HepG2 (cell line): ENCODE results near the gene CFAP43. TPM values are rescaled to one million over a fixed set of nuclear protein-coding genes. Genes with fewer than 3 reads are reported as not detected.

ENCODE experiments used
- ATAC-seq: fragments of 200-7000 bp; cut with Tn5 transposase; 3 replicates; pipeline ENCODE4 v1.9.1; 2020; ENCODE audit warnings: mild to moderate bottlenecking, moderate library complexity
- BruUV-seq: library from RNA; stranded (reverse); fragments of 400-500 nt; replicated peaks from 2 replicates; lab custom pipeline; 2021; lab: Mats Ljungman, UMichigan
- CTCF ChIA-PET: fragments of 300-600 bp; formaldehyde crosslinking; extraction: SDS; loops from one replicate; lab custom pipeline; 2021; ENCODE audit warnings: low total read pairs, inconsistent platforms, low intra/inter-chr PET ratio; lab: Yijun Ruan, JAX
- POLR2A ChIA-PET: fragments of 350-600 bp; sonication (Branson Sonifier 250); formaldehyde crosslinking; loops from one replicate; lab custom pipeline; 2020; ENCODE audit warnings: antibody characterized with exemption, inconsistent platforms; lab: Yijun Ruan, JAX
- DNase-seq: peaks from one replicate; pipeline ENCODE4 v3.0.0-alpha.2; 2015; ENCODE audit warnings: low spot score
- FAIRE-seq: peaks from 3 replicates; lab custom pipeline; 2011; peaks lifted over from hg19 to GRCh38; lab: Jason Lieb, UNC
- H2AFZ ChIP-seq: one replicate; pipeline ENCODE4 v1.6.1; 2011; ENCODE audit warnings: low read length, inconsistent platforms
- H3K27ac ChIP-seq: fragments of 300-600 bp; 3 replicates; pipeline ENCODE4 v1.8.0; 2011; ENCODE audit warnings: mixed run types, mild to moderate bottlenecking, mixed read lengths, low read length, inconsistent platforms; ENCODE audit not compliant: insufficient read depth; ENCODE audit errors: extremely low read length
- H3K27me3 ChIP-seq, 2 experiments: fragments of 200-600 bp in 1 of 2; 2 replicates in 1 of 2; 3 replicates in 1 of 2; pipeline versions ENCODE4 v1.6.0 to v1.8.0; 2011; ENCODE audit warnings: low read length in 2 of 2, mild to moderate bottlenecking in 2 of 2, moderate library complexity in 2 of 2, inconsistent platforms in 1 of 2; ENCODE audit not compliant: insufficient read depth in 2 of 2, control insufficient read depth in 1 of 2
- H3K36me3 ChIP-seq, 2 experiments: fragments of 200-600 bp in 1 of 2; replicated peaks in 1 of 2; 2 replicates in 1 of 2; 3 replicates in 1 of 2; pipeline versions ENCODE4 v1.5.1 to v1.8.0; 2011; ENCODE audit warnings: low read length in 2 of 2, inconsistent platforms in 1 of 2; ENCODE audit not compliant: insufficient read depth in 2 of 2, control insufficient read depth in 1 of 2
- H3K4me1 ChIP-seq: 2 replicates; pipeline ENCODE4 v1.5.1; 2012; ENCODE audit warnings: low read length, inconsistent platforms; ENCODE audit not compliant: insufficient read depth
- H3K4me2 ChIP-seq: 2 replicates; pipeline ENCODE4 v1.6.0; 2011; ENCODE audit warnings: low read depth, low read length, inconsistent platforms
- H3K4me3 ChIP-seq, 3 experiments: fragments of 200-600 bp in 1 of 3; sonication (generic), shearing (Covaris generic) in 1 of 3; replicated peaks in 1 of 3; 2 replicates each; pipeline ENCODE4 v1.5.1; 2011 to 2016; ENCODE audit warnings: low read length in 3 of 3, inconsistent platforms in 2 of 3, low read depth in 2 of 3, mild to moderate bottlenecking in 2 of 3, control low read depth in 1 of 3, mixed read lengths in 1 of 3; ENCODE audit not compliant: insufficient read depth in 1 of 3
- H3K79me2 ChIP-seq: one replicate; pipeline ENCODE4 v1.6.1; 2011; ENCODE audit warnings: low read length, inconsistent platforms; ENCODE audit not compliant: insufficient read depth
- H3K9ac ChIP-seq: 2 replicates; pipeline ENCODE4 v1.6.0; 2011; ENCODE audit warnings: mild to moderate bottlenecking, low read depth, low read length, inconsistent platforms; ENCODE audit not compliant: insufficient read depth
- H3K9me3 ChIP-seq: 2 replicates; pipeline ENCODE4 v1.5.1; 2012; ENCODE audit warnings: mild to moderate bottlenecking, low read length
- H4K20me1 ChIP-seq: 2 replicates; pipeline ENCODE4 v1.6.0; 2011; ENCODE audit warnings: inconsistent platforms, mild to moderate bottlenecking, low read length, moderate library complexity; ENCODE audit not compliant: insufficient read depth
- MAF1 ChIP-seq: sonication (generic); formaldehyde crosslinking; IDR thresholded peaks from 2 replicates; pipeline ENCODE4 v1.5.0; 2020; ENCODE audit warnings: missing genetic modification reagents, borderline replicate concordance
- MAZ ChIP-seq, 2 experiments: sonication (generic) in 1 of 2; formaldehyde crosslinking in 1 of 2; IDR thresholded peaks; 2 replicates each; pipeline versions ENCODE4 v1.5.0 to v1.6.1; 2012 to 2020; ENCODE audit warnings: low read depth in 2 of 2, mild to moderate bottlenecking in 2 of 2, borderline replicate concordance in 1 of 2, improper control_type of control experiment in 1 of 2, low read length in 1 of 2, missing genetic modification reagents in 1 of 2, moderate library complexity in 1 of 2
- NFE2 ChIP-seq: sonication (generic); formaldehyde crosslinking; IDR thresholded peaks from 2 replicates; pipeline ENCODE4 v1.4.0; 2020; ENCODE audit warnings: missing genetic modification reagents
- SOX13 ChIP-seq, 3 experiments: fragments of 450-650 bp in 1 of 3; sonication (generic) in 1 of 3; formaldehyde crosslinking in 1 of 3; IDR thresholded peaks in 2 of 3; conservative IDR thresholded peaks in 1 of 3; 2 replicates each; pipeline versions ENCODE4 v1.5.0 to v1.6.1; 2016 to 2020; ENCODE audit warnings: antibody characterized with exemption in 1 of 3, mild to moderate bottlenecking in 1 of 3, missing compliant biosample characterization in 1 of 3, missing genetic modification reagents in 1 of 3, moderate library complexity in 1 of 3
- TAF15 ChIP-seq: fragments of 200-400 bp; formaldehyde crosslinking; IDR thresholded peaks from one replicate; pipeline ENCODE4 v1.6.1; 2018; ENCODE audit warnings: mild to moderate bottlenecking, low read depth, low read length; ENCODE audit not compliant: poor library complexity, severe bottlenecking
- WGBS: methylation state at CpG from one replicate; pipeline ENCODE4 v1.1.6; 2017; ENCODE audit warnings: low lambda C conversion rate; 5-methylcytosine and 5-hydroxymethylcytosine counted together
- in situ Hi-C: cut with HindIII; loops from 2 replicates; pipeline ENCODE4 v1.10.0; 2017; ENCODE audit warnings: low pct_unique_long_range_greater_than_20kb; ENCODE audit not compliant: extremely low pct_ligation_motif_present
- intact Hi-C: fragments of 100-400 bp; cut with micrococcal nuclease; formaldehyde crosslinking; loops from one replicate; pipeline ENCODE4 v1.10.0; 2022; ENCODE audit not compliant: unreplicated experiment
- polyA plus RNA-seq, 8 experiments: library from polyadenylated mRNA; depleted of rRNA in 3 of 8; stranded (reverse) in 7 of 8; unstranded in 1 of 8; fragments of >200 nt; fragmentation: Illumina TruSeq in 4 of 8; extraction: Trizol in 4 of 8; gene quantifications; 2 replicates each; pipeline versions ENCODE4 v1.2.1 to v1.2.3, GENCODE V29; 2011 to 2016; ENCODE audit warnings: low read depth in 4 of 8, missing spikeins in 1 of 8, mixed read lengths in 1 of 8; ENCODE audit not compliant: insufficient read depth in 1 of 8
- total RNA-seq, 5 experiments: library from RNA; depleted of rRNA; stranded (reverse); fragments of >200 nt; fragmentation: Illumina TruSeq; extraction: Trizol; gene quantifications; 2 replicates each; pipeline ENCODE4 v1.2.3, GENCODE V29; 2016; ENCODE audit warnings: low read depth in 1 of 5
- TF ChIP-seq, protein P1 (sequence below): sonication (generic); formaldehyde crosslinking; IDR thresholded peaks from 2 replicates; pipeline ENCODE4 v1.4.0; 2020; ENCODE audit warnings: low read depth, missing genetic modification reagents
- TF ChIP-seq, protein P2 (sequence below): sonication (generic); formaldehyde crosslinking; IDR thresholded peaks from 2 replicates; pipeline ENCODE4 v1.5.1; 2020; ENCODE audit warnings: mild to moderate bottlenecking, missing genetic modification reagents, borderline replicate concordance
- TF ChIP-seq, protein P3 (sequence below): sonication (generic); formaldehyde crosslinking; IDR thresholded peaks from 2 replicates; pipeline ENCODE4 v1.4.0; 2020; ENCODE audit warnings: missing genetic modification reagents, borderline replicate concordance

CFAP43 gene
- total and polyA plus RNA-seq, 2 of the 13 experiments (the other 11 are each of a cell fraction or from before 2014, with no cell fraction given): 0.24 to 0.38 TPM

DNA sequence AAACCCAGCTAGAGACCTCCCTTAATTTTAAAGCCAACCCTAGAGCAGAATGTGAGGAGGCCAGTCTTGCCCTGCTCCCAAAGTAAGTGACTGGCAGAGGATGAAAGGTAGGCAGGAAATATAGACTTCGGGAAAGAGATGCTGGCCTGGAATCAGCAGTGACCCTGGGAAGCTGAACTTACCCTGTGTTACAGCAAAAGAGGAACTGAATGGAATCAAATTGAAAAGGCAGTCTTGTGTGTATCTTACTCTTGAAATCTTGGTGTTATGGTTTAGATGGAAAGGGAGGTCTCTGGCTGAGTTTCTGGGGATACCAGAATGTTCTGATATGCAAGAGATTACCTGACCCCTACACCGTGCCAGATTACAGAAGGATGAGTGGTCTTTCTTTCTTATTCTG lies 7.9 kb upstream of the CFAP43 start:
- ATAC-seq: no peak
- H3K27ac ChIP-seq: no peak overlapping the region
- POLR2A ChIA-PET: no interaction called here
- TF ChIP-seq, protein P1, sequence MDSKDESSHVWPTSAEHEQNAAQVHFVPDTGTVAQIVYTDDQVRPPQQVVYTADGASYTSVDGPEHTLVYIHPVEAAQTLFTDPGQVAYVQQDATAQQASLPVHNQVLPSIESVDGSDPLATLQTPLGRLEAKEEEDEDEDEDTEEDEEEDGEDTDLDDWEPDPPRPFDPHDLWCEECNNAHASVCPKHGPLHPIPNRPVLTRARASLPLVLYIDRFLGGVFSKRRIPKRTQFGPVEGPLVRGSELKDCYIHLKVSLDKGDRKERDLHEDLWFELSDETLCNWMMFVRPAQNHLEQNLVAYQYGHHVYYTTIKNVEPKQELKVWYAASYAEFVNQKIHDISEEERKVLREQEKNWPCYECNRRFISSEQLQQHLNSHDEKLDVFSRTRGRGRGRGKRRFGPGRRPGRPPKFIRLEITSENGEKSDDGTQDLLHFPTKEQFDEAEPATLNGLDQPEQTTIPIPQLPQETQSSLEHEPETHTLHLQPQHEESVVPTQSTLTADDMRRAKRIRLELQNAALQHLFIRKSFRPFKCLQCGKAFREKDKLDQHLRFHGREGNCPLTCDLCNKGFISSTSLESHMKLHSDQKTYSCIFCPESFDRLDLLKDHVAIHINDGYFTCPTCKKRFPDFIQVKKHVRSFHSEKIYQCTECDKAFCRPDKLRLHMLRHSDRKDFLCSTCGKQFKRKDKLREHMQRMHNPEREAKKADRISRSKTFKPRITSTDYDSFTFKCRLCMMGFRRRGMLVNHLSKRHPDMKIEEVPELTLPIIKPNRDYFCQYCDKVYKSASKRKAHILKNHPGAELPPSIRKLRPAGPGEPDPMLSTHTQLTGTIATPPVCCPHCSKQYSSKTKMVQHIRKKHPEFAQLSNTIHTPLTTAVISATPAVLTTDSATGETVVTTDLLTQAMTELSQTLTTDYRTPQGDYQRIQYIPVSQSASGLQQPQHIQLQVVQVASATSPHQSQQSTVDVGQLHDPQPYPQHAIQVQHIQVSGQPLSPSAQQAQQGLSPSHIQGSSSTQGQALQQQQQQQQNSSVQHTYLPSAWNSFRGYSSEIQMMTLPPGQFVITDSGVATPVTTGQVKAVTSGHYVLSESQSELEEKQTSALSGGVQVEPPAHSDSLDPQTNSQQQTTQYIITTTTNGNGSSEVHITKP (CRISPR knock-in tag): no peak
- TF ChIP-seq, protein P2, sequence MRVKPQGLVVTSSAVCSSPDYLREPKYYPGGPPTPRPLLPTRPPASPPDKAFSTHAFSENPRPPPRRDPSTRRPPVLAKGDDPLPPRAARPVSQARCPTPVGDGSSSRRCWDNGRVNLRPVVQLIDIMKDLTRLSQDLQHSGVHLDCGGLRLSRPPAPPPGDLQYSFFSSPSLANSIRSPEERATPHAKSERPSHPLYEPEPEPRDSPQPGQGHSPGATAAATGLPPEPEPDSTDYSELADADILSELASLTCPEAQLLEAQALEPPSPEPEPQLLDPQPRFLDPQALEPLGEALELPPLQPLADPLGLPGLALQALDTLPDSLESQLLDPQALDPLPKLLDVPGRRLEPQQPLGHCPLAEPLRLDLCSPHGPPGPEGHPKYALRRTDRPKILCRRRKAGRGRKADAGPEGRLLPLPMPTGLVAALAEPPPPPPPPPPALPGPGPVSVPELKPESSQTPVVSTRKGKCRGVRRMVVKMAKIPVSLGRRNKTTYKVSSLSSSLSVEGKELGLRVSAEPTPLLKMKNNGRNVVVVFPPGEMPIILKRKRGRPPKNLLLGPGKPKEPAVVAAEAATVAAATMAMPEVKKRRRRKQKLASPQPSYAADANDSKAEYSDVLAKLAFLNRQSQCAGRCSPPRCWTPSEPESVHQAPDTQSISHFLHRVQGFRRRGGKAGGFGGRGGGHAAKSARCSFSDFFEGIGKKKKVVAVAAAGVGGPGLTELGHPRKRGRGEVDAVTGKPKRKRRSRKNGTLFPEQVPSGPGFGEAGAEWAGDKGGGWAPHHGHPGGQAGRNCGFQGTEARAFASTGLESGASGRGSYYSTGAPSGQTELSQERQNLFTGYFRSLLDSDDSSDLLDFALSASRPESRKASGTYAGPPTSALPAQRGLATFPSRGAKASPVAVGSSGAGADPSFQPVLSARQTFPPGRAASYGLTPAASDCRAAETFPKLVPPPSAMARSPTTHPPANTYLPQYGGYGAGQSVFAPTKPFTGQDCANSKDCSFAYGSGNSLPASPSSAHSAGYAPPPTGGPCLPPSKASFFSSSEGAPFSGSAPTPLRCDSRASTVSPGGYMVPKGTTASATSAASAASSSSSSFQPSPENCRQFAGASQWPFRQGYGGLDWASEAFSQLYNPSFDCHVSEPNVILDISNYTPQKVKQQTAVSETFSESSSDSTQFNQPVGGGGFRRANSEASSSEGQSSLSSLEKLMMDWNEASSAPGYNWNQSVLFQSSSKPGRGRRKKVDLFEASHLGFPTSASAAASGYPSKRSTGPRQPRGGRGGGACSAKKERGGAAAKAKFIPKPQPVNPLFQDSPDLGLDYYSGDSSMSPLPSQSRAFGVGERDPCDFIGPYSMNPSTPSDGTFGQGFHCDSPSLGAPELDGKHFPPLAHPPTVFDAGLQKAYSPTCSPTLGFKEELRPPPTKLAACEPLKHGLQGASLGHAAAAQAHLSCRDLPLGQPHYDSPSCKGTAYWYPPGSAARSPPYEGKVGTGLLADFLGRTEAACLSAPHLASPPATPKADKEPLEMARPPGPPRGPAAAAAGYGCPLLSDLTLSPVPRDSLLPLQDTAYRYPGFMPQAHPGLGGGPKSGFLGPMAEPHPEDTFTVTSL: no peak
- TF ChIP-seq SOX13 (IDR thresholded peaks at IDR 0.05): no peak
- no peak for TF ChIP-seq SOX13 (CRISPR knock-in tag; conservative IDR thresholded peaks at IDR 0.05 in 1 of 2, IDR thresholded peaks at IDR 0.05 in 1 of 2)
- TF ChIP-seq MAF1: no peak
- no peak for TF ChIP-seq NFE2 (CRISPR knock-in tag)
- TF ChIP-seq TAF15: no peak
- TF ChIP-seq MAZ (IDR thresholded peaks at IDR 0.05; ENCODE audit: borderline replicate concordance, low read depth, low read length): no peak
- TF ChIP-seq MAZ (CRISPR knock-in tag; IDR thresholded peaks at IDR 0.05; ENCODE audit: low read depth): no peak
- TF ChIP-seq, protein P3, sequence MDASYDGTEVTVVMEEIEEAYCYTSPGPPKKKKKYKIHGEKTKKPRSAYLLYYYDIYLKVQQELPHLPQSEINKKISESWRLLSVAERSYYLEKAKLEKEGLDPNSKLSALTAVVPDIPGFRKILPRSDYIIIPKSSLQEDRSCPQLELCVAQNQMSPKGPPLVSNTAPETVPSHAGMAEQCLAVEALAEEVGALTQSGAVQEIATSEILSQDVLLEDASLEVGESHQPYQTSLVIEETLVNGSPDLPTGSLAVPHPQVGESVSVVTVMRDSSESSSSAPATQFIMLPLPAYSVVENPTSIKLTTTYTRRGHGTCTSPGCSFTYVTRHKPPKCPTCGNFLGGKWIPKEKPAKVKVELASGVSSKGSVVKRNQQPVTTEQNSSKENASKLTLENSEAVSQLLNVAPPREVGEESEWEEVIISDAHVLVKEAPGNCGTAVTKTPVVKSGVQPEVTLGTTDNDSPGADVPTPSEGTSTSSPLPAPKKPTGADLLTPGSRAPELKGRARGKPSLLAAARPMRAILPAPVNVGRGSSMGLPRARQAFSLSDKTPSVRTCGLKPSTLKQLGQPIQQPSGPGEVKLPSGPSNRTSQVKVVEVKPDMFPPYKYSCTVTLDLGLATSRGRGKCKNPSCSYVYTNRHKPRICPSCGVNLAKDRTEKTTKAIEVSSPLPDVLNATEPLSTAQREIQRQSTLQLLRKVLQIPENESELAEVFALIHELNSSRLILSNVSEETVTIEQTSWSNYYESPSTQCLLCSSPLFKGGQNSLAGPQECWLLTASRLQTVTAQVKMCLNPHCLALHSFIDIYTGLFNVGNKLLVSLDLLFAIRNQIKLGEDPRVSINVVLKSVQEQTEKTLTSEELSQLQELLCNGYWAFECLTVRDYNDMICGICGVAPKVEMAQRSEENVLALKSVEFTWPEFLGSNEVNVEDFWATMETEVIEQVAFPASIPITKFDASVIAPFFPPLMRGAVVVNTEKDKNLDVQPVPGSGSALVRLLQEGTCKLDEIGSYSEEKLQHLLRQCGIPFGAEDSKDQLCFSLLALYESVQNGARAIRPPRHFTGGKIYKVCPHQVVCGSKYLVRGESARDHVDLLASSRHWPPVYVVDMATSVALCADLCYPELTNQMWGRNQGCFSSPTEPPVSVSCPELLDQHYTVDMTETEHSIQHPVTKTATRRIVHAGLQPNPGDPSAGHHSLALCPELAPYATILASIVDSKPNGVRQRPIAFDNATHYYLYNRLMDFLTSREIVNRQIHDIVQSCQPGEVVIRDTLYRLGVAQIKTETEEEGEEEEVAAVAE: no peak

More for the DNA sequence above, 7.9 kb upstream of the CFAP43 start:
- Histone ChIP-seq H4K20me1 (no peaks in the 10 kb centered on the region), H3K9ac (no peak overlapping the region), H3K4me2 (no peak overlapping the region), H3K27me3 (no peaks in the 10 kb centered on the region; a peak in 1 of 5 replicates), H3K79me2 (no peaks in the 10 kb centered on the region), H3K4me3 (no peak overlapping the region), H3K4me1 (peaks cover 19% of the 10 kb centered on the region), H3K36me3 (no peaks in the 10 kb centered on the region), H3K9me3 (peaks cover 3% of the 10 kb centered on the region), H2AFZ (no peak overlapping the region)
- in situ Hi-C loops (no loop called here), intact Hi-C loops (no loop called here)
- BruUV-seq: no TSS peak
- CTCF ChIA-PET: no interaction called here
- no peak for DNase-seq
- no peak for FAIRE-seq
- 48% methylated on average over 2 of the region's 2 CpGs for WGBS
